HG02852 (cell line): Measurements from ENCODE around the gene TRDN.
"Not testable (repeated sequence)": the region's sequence is repeated elsewhere in the genome, so short reads cannot be mapped to it uniquely, and the experiment has no call there.

Source experiments
- ATAC-seq: cut with Tn5 transposase; IDR thresholded peaks from one replicate; pipeline ENCODE4 v1.9.1; 2021; ENCODE audit warnings: mild to moderate bottlenecking, moderate library complexity; ENCODE audit not compliant: unreplicated experiment

Gene TRDN

GRCh38 chr6:123564361-123564760 is 72.4 kb downstream of the TRDN start:
- no peak for ATAC-seq

DNA sequence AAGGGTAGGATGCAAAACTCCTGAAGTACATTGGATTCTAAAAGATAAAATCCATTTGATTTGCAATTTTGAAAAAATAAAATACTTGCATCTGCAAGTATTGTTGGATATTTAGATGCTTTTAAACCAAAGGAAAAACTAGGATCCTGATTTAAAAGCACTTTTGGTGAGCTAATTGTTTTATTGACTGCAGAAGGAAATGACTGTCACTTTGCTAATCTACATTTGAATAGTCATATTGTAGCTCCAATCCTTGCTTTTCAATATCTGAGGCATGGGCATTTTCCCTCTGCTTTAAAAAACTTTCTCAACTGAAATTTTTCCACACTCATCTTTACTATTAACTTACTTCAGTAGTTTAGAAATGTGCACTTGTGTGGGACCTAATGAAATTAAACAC is 74.1 kb downstream of the TRDN start:
- no peak for ATAC-seq

GRCh38 chr6:123562264-123562663 is 74.5 kb downstream of the TRDN start:
- ATAC-seq = no peak

DNA sequence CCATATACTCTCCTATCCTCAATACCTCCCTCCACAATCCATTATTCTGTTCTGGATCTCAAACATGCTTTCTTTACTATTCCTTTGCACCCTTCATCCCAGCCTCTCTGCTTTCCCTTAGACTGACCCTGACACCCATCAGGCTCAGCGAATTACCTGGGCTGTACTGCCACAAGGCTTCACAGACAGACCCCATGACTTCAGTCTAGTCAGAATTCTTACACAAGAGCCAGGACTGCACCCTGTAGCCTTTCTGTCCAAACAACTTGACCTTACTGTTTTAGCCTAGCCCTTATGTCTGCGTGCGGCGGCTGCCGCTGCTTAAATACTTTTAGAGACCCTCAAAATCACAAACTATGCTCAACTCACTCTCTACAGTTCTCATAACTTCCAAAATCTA is 76.9 kb downstream of the TRDN start:
- not testable (repeated sequence) for ATAC-seq

DNA sequence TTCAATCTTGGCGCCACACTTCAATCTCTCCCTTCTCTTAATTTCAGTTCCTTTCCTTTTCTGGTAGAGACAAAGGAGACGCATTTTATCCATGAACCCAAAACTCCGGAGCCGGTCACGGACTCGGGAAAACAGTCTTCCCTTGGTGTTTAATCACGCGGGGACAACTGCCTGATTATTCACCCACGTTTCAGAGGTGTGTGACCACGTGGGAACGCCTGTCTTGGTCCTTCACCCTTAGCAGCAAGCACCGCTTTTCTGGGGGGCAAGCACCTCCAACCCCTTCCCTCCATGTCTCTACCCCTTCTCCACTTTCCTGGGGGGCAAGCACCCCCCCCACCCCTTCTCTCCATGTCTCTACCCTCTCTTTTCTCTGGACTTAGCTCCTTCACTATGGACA is 79.3 kb downstream of the TRDN start:
- not testable (repeated sequence) for ATAC-seq

GRCh38 chr6:123551939-123552707 is 84.6 kb downstream of the TRDN start:
- ATAC-seq = no peak

- no peak for ATAC-seq
Measured at GRCh38 chr6:123550052-123550617, 86.6 kb downstream of the TRDN start.

DNA sequence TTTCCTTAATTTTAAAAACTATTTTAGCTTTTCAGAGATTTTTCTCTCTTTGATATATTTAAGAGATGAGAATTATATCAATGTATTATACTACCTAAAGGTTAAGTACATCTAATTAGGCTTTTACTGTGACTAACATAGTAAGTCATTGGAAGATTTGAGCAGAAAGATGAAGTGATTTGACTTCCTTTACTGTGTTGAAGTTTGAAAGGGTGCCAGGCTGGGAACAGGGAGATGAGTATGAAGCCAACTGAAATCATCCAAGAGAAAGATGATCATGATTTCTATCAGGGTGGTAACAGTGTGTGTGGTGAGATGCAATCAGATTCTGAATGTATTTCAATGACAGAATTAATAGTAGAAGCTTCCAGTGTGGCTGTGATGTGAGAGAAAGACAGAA is 87.3 kb downstream of the TRDN start:
- no peak for ATAC-seq

DNA sequence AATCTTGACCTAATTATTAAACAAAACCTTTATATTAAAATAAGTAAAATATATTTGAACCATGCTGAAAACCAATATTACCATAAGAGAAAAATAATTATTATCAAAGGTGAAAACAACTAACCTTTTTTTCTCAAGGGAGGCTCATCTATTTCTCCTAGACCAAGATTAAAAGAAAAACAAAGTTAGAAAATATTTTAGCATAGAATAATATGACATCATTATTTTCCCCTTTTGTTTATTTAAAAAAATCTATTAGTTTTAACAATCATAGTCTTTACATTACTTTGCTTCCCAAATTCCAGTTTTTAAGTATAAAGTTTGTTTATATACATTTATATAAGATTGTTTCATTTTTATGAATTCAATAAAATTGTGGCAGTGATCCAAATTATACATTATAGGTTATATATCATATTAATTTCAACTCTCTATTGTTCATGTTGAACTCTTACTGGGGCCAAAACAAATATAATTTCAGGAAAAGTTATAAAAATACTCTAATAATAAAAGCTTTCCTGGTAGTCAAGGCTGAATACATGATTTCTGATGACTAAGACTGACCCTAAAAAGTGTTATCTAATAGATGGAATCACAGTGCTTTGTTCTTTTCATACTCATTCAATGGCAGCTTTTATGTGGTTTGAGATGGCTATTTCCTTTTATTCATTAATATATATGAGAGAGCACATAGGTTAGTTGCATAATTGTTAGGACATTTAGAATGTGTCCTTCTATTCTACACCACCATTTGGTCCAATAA is 89.4 kb downstream of the TRDN start:
- ATAC-seq = no peak

- ATAC-seq = no peak
Measured at GRCh38 chr6:123546537-123546936, 90.2 kb downstream of the TRDN start.

DNA sequence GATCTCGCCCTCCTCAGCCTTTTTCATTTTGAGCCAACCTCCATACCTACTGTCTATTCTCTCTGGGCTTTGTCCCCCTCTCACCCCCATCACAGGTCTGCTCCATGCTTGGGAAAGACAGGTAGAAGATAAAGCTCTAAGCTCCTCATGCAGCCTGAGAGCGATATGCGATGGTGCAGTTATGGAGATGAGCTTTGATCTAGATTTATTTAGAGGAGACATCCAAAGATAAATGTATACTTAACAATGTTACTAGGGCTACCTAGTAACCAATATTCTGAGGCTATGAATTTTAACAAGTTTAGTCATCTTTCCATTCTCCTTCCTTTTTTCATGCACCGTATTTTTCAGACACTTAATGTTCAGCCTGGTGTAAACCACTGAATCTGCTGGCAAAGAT is 95.3 kb downstream of the TRDN start:
- no peak for ATAC-seq

DNA sequence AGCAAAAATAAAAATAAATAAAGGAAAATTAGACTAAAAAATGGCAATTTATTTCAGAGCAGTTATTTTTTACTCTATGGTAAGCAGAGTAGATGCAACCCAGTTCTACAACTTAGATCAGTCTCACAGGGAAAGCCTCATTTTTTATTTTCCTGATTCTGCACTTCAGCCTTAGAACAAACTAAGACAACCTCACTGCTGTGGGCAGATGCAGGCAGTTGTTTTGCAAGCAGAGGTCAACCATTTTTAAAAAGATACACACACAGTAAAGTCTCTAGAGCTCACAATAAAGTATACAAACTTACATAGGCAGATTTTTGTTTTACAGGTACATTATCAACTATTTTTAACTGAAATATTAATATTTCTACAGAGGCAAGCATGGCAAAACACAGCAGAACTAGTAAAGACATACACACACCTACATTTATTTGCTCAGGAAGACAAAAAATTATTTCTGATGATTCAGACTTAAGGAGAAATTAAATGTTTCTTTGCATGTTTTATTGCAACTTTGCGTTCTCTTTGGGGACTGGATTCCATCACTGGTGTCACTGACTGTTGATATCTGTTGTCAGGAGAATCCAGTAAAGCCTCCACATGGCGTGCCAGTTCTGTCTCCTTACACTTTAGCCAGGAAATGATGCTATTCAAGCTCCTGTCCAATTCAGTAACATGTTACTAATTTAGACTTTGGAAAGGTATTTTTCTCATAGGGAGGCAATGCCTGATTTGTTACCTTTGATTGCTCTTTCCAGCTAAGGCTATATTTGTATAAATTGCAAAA is 102.7 kb downstream of the TRDN start:
- ATAC-seq = no peak

DNA sequence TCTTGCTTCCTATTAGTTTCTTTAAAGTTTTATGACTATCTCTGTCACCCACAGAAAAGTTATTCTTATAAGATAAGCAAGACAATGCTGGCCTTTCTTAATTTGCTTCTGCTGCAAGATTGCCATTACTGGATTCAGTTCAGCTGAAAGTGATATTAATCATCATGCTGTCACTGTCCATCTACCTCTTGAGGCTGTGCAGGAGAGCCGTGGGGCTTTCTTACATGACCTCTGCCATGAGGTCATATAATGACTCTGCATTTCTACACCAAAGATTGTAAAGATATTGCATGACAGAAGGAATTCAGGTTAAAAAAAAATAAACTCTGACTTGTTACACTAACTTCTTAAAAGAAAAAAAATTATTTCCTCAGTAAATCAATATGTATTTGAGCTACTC is 106.9 kb downstream of the TRDN start:
- no peak for ATAC-seq

GRCh38 chr6:123529058-123529457 is 107.7 kb downstream of the TRDN start:
- no peak for ATAC-seq

GRCh38 chr6:123527406-123527805 is 109.3 kb downstream of the TRDN start:
- no peak for ATAC-seq

- peak; percentile 67 for ATAC-seq
Measured at GRCh38 chr6:123526128-123526527, 110.6 kb downstream of the TRDN start.

- no peak for ATAC-seq
Measured at GRCh38 chr6:123524781-123525180, 112.0 kb downstream of the TRDN start.

- ATAC-seq = no peak
Measured at GRCh38 chr6:123520217-123520616, 116.5 kb downstream of the TRDN start.

DNA sequence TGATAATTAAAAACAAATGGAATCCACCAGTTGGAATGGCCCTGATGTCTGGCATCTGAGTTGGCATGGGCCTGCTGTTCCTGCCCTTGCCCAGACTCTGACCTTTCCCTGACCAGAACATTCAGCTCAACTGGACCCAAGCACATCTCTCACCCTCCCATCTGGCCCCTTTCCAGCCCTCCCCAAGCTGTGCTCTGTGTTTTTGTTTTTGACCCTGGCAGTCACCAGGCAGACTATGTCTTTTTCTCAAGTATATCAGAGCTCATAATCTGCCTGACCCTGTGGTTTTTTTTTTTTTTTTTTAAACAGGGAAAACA is 117.6 kb downstream of the TRDN start:
- no peak for ATAC-seq

- no peak for ATAC-seq
Measured at GRCh38 chr6:123518441-123519188, 118.1 kb downstream of the TRDN start.

DNA sequence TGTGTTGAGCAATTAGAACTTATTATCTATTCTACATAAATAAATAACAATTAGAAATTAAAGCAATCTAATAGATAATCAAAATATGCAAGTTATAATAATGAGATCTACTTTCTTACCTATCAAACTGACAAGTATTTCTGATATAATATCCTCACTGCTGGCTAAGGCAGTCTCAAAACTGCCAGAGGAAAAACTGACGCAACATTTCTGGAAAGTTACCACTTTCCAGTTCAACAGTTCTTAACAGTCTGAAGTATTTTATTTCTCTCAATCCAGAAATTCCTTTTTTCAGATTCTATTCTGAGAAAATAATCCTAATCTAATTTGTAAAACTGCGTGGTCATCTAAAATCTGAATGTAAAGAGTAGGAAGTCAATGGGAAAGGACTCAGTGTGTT is 121.0 kb downstream of the TRDN start:
- ATAC-seq = no peak
